Lower leg skin (tissue), 3 donors: ENCODE data around the gene MAPT.

Experiments used
- CTCF ChIP-seq, 3 donors: fragments of 450-650 bp; IDR thresholded peaks; one replicate each; pipeline ENCODE4 v1.5.1; 2016; ENCODE audit warnings: antibody characterized with exemption in 3 of 3, mild to moderate bottlenecking in 3 of 3, moderate library complexity in 2 of 3
- POLR2A ChIP-seq, 2 donors: fragments of 450-650 bp; IDR thresholded peaks; one replicate each; pipeline ENCODE4 v1.6.1; 2016 to 2017; ENCODE audit warnings: antibody characterized with exemption in 2 of 2, mild to moderate bottlenecking in 1 of 2, moderate library complexity in 1 of 2

- TF ChIP-seq CTCF (IDR thresholded peaks at IDR 0.05) (no peak), POLR2A (IDR thresholded peaks at IDR 0.05) (no peak)
These were observed 22.7 kb downstream of the MAPT start for GRCh38 chr17:45917081-45917480.
